Endothelial cell of umbilical vein (primary cell): ENCODE data around the gene NAA20. TPM values are rescaled to one million over a fixed set of nuclear protein-coding genes. Genes with fewer than 3 reads are reported as not detected.
"Not testable (repeated sequence)": the region's sequence is repeated elsewhere in the genome, so short reads cannot be mapped to it uniquely, and the experiment has no call there.

Experiments used
- BruUV-seq: library from RNA; stranded (reverse); fragments of 400-500 nt; replicated peaks from 2 replicates; lab custom pipeline; 2021; lab: Mats Ljungman, UMichigan
- CTCF ChIA-PET: fragments of 300-600, 350-600 bp; sonication (Branson Sonifier 250); formaldehyde crosslinking; loops from one replicate; lab custom pipeline; 2021; ENCODE audit warnings: antibody characterized with exemption, inconsistent platforms; lab: Charles Lee
- POLR2A ChIA-PET: fragments of 300-600, 350-600 bp; sonication (Branson Sonifier 250); formaldehyde crosslinking; loops from one replicate; lab custom pipeline; 2021; ENCODE audit warnings: antibody characterized with exemption, inconsistent platforms; lab: Charles Lee
- DNase-seq: peaks from one replicate; pipeline ENCODE4 v3.0.0-alpha.2; 2011; ENCODE audit warnings: low read depth, low spot score
- FAIRE-seq: peaks from 2 replicates; lab custom pipeline; 2011; peaks lifted over from hg19 to GRCh38; lab: Jason Lieb, UNC
- H2AFZ ChIP-seq: 2 replicates; pipeline ENCODE4 v1.6.0; 2012; ENCODE audit warnings: low read depth, low read length, control low read depth, inconsistent platforms
- H3K27ac ChIP-seq: 2 replicates; pipeline ENCODE4 v1.5.1; 2011; ENCODE audit warnings: low read depth, mild to moderate bottlenecking, control low read depth, low read length, moderate library complexity; ENCODE audit not compliant: insufficient read depth
- H3K27me3 ChIP-seq, 2 experiments: 2 replicates each; pipeline versions ENCODE4 v1.6.0 to v1.6.1; 2011; ENCODE audit warnings: low read length in 2 of 2, mixed read lengths in 1 of 2; ENCODE audit not compliant: control insufficient read depth in 2 of 2, insufficient read depth in 2 of 2
- H3K36me3 ChIP-seq, 2 experiments: 2 replicates in 1 of 2; 3 replicates in 1 of 2; pipeline ENCODE4 v1.5.1; 2011; ENCODE audit warnings: low read length in 2 of 2, mild to moderate bottlenecking in 1 of 2, moderate library complexity in 1 of 2; ENCODE audit not compliant: control insufficient read depth in 2 of 2, insufficient read depth in 2 of 2; ENCODE audit errors: extremely low read depth in 1 of 2
- H3K4me1 ChIP-seq: 3 replicates; pipeline ENCODE4 v1.5.1; 2011; ENCODE audit warnings: mild to moderate bottlenecking, low read length; ENCODE audit not compliant: control insufficient read depth, insufficient read depth; ENCODE audit errors: extremely low read depth
- H3K4me2 ChIP-seq: 2 replicates; pipeline ENCODE4 v1.6.1; 2011; ENCODE audit warnings: low read length, control low read depth, mixed read lengths; ENCODE audit not compliant: insufficient read depth
- H3K4me3 ChIP-seq, 3 experiments: fragments of 200-600 bp in 1 of 3; sonication (generic), shearing (Covaris generic) in 1 of 3; replicated peaks in 1 of 3; 2 replicates each; pipeline ENCODE4 v1.5.1; 2011 to 2016; ENCODE audit warnings: control low read depth in 3 of 3, low read length in 3 of 3, mild to moderate bottlenecking in 2 of 3, inconsistent platforms in 1 of 3, low read depth in 1 of 3, moderate library complexity in 1 of 3; ENCODE audit not compliant: insufficient read depth in 1 of 3
- H3K79me2 ChIP-seq: 2 replicates; pipeline ENCODE4 v1.6.0; 2012; ENCODE audit warnings: low read length, inconsistent platforms; ENCODE audit not compliant: control insufficient read depth, insufficient read depth
- H3K9ac ChIP-seq: replicated peaks from 2 replicates; pipeline ENCODE3; 2011; ENCODE audit warnings: low read length, control low read depth; ENCODE audit not compliant: insufficient read depth; ENCODE audit errors: extremely low read depth
- H3K9me1 ChIP-seq: replicated peaks from 3 replicates; pipeline ENCODE4 v1.6.0; 2011; ENCODE audit warnings: mild to moderate bottlenecking, low read length; ENCODE audit not compliant: control insufficient read depth, insufficient read depth; ENCODE audit errors: extremely low read depth
- H3K9me3 ChIP-seq: replicated peaks from 2 replicates; pipeline ENCODE4 v1.5.1; 2012; ENCODE audit warnings: low read length, inconsistent platforms; ENCODE audit not compliant: control insufficient read depth, insufficient read depth
- H4K20me1 ChIP-seq: replicated peaks from 2 replicates; pipeline ENCODE3; 2011; ENCODE audit warnings: mild to moderate bottlenecking, low read length; ENCODE audit not compliant: control insufficient read depth, insufficient read depth; ENCODE audit errors: extremely low read depth
- MYC ChIP-seq: IDR thresholded peaks from one replicate; pipeline ENCODE4 v1.6.1; 2011; ENCODE audit warnings: mild to moderate bottlenecking, low read depth, low read length
- dilution Hi-C: fragments of 300-500 bp; cut with MboI; formaldehyde crosslinking; loops from one replicate; pipeline ENCODE4 v1.15.0; 2019; ENCODE audit warnings: low sequenced_read_pairs; ENCODE audit not compliant: extremely low pct_ligation_motif_present
- intact Hi-C: fragments of 100-400 bp; cut with micrococcal nuclease; formaldehyde crosslinking; loops from one replicate; pipeline ENCODE4 v1.10.0; 2022
- polyA plus RNA-seq, 4 experiments: library from polyadenylated mRNA; depleted of rRNA in 3 of 4; stranded (reverse) in 3 of 4; unstranded in 1 of 4; fragments of >200 nt; gene quantifications; 2 replicates each; pipeline versions ENCODE4 v1.2.1 to v1.2.3, GENCODE V29; 2011 to 2012; ENCODE audit warnings: missing spikeins in 1 of 4
- total RNA-seq: library from RNA; stranded (reverse); gene quantifications from 2 replicates; pipeline ENCODE4 v1.2.3, GENCODE V29; 2021

The NAA20 gene
- total and polyA plus RNA-seq, 2 donors (not counting 3 experiments of a cell fraction or from before 2014, with no cell fraction given), result 48.6 to 77.3 TPM

GRCh38 chr20:20003955-20004322, 13.2 kb upstream of the NAA20 start:
- POLR2A ChIA-PET, result interaction anchor here (0.6 kb wide), 1 partner anchor 29 kb away, joined by 8 read pairs; no protein-coding TSS in a partner anchor
- CTCF ChIA-PET, result interaction anchor here (1.0 to 1.3 kb wide), 3 partner anchors 186 to 311 kb away, joined by 3 to 4 read pairs (median 3); no protein-coding TSS in a partner anchor

GRCh38 chr20:20005342-20005741, 11.8 kb upstream of the NAA20 start:
- Histone ChIP-seq H3K4me3 (no peak overlapping the region), H3K4me1 (peaks cover 14% of the 10 kb centered on the region), H3K27me3 (no peaks in the 10 kb centered on the region), H3K9ac (no peak overlapping the region), H3K4me2 (no peak overlapping the region), H3K27ac (no peak overlapping the region), H3K36me3 (peaks cover 8 to 17% of the 10 kb centered on the region in 2 experiments), H3K9me3 (no peaks in the 10 kb centered on the region), H3K79me2 (no peaks in the 10 kb centered on the region), H3K9me1 (no peaks in the 10 kb centered on the region), H2AFZ (no peak overlapping the region), H4K20me1 (no peaks in the 10 kb centered on the region)
- dilution Hi-C loops, result no loop called here
- BruUV-seq, result no TSS peak
- ChIA-PET CTCF (interaction anchor here (1.8 kb wide), 1 partner anchor 11 kb away, joined by 7 read pairs; the partner anchor contains the start of gene NAA20), POLR2A (no interaction called here)
- intact Hi-C loops, result no loop called here
- FAIRE-seq (no peak), DNase-seq (no peak)
- TF ChIP-seq MYC, result no peak

More at GRCh38 chr20:20003955-20004322, 13.2 kb upstream of the NAA20 start:
- H3K27ac ChIP-seq, H3K79me2 ChIP-seq, H3K9ac ChIP-seq, BruUV-seq, H3K4me3 ChIP-seq, H3K9me3 ChIP-seq, H3K9me1 ChIP-seq, H2AFZ ChIP-seq, intact Hi-C loops, dilution Hi-C loops, H3K27me3 ChIP-seq, DNase-seq, H4K20me1 ChIP-seq, FAIRE-seq: not testable (repeated sequence)
- H3K4me2 ChIP-seq, result peak overlapping the region; percentile 41
- peaks cover 14% of the 10 kb centered on the region for H3K4me1 ChIP-seq
- peaks cover 19 to 20% of the 10 kb centered on the region in 2 experiments for H3K36me3 ChIP-seq
